ENCODE measurements around the gene CARM1. TPM values are rescaled to one million over a fixed set of nuclear protein-coding genes. Genes with fewer than 3 reads are reported as not detected.

Gene CARM1
- polyA plus RNA-seq, 1 experiment, result 23.5 TPM

Small RNAs within 50 kb of the gene (small RNA-seq; reads per million reads assigned to genes)
- gene MIR6793 (ENCODE audit: insufficient read length, low read depth), result not detected

Other genes starting within 250 kb of the CARM1 start
- gene SLC44A2, start 246.0 kb upstream of the CARM1 start, polyA plus RNA-seq (2011; rRNA removed), result 80.5 and 81.4 TPM in 2 replicates
- gene ILF3, start 217.2 kb upstream of the CARM1 start, polyA plus RNA-seq (2011; rRNA removed), result 143 and 155 TPM in 2 replicates
- 19.5 and 25.3 TPM in 2 replicates for gene QTRT1, start 170.1 kb upstream of the CARM1 start, polyA plus RNA-seq (2011; rRNA removed)
- gene DNM2, start 153.5 kb upstream of the CARM1 start, polyA plus RNA-seq (2011; rRNA removed), result 36.9 and 49.1 TPM in 2 replicates
- 42.4 and 48.4 TPM in 2 replicates for gene TMED1, start 35.3 kb upstream of the CARM1 start, polyA plus RNA-seq (2011; rRNA removed)
- gene C19orf38, start 23.1 kb upstream of the CARM1 start, polyA plus RNA-seq (2011; rRNA removed), result 0.45 and 0.67 TPM in 2 replicates
- gene YIPF2, start 57.1 kb downstream of the CARM1 start, polyA plus RNA-seq (2011; rRNA removed), result 35.1 and 56.5 TPM in 2 replicates
- gene TIMM29, start 57.3 kb downstream of the CARM1 start, polyA plus RNA-seq (2011; rRNA removed), result 7.4 and 7.5 TPM in 2 replicates
- gene SMARCA4, start 89.5 kb downstream of the CARM1 start, polyA plus RNA-seq (2011; rRNA removed), result 41.6 and 63.5 TPM in 2 replicates
- 49.6 and 59.7 TPM in 2 replicates for gene LDLR, start 217.9 kb downstream of the CARM1 start, polyA plus RNA-seq (2011; rRNA removed)